ENCODE data around the gene ZNF329. TPM values are rescaled to one million over a fixed set of nuclear protein-coding genes. Genes with fewer than 3 reads are reported as not detected.

ZNF329 gene
- 1 to 10 TPM; 4.9 to 5.0 TPM for total RNA-seq

- Mint-ChIP-seq H3K36me3 (ENCODE audit: low read depth) (peaks cover 35% of the 10 kb centered on the region), H3K9me3 (ENCODE audit: low read depth) (peaks cover 12% of the 10 kb centered on the region), H3K27me3 (no peaks in the 10 kb centered on the region), H3K4me1 (peaks cover 19% of the 10 kb centered on the region), H3K4me3 (peak within 1 kb of the TSS; percentile 81), H3K27ac (peak within 1 kb of the TSS; percentile 87)
- peak; percentile 95 for DNase-seq
- intact Hi-C loops (cut with DNase I, micrococcal nuclease): loop anchor here (1.0 to 10.0 kb wide), 11 partner anchors 52 to 1048 kb away; partner anchors contain the start of genes ZNF211 (in 1 of the 2), ZNF256 (in 1 of the 2), ZNF264 (in 1 of the 2) and ZNF416 (in 1 of the 2)
- peak; percentile 74 for ATAC-seq
- CTCF ChIA-PET: interaction anchor here (0.6 kb wide), 2 partner anchors 149 to 700 kb away, joined by 3 read pairs; no protein-coding TSS in a partner anchor
- POLR2A ChIA-PET: interaction anchor here (0.7 kb wide), 1 partner anchor 423 kb away, joined by 3 read pairs; no protein-coding TSS in a partner anchor
Measured at GRCh38 chr19:58150328-58150921, at the start of gene ZNF329. TSS of gene ZNF329 (minus strand) at chr19:58150789. CDS start at chr19:58129503, 21,286 bp downstream.

- Mint-ChIP-seq H3K9me3 (ENCODE audit: low read depth) (peaks cover 62% of the 10 kb centered on the region), H3K27ac (no peak overlapping the region), H3K4me1 (no peaks in the 10 kb centered on the region), H3K4me3 (no peak overlapping the region), H3K36me3 (ENCODE audit: low read depth) (peaks cover 91% of the 10 kb centered on the region), H3K27me3 (no peaks in the 10 kb centered on the region)
- ATAC-seq: no peak
- POLR2A ChIA-PET: no interaction called here
- intact Hi-C loops (cut with DNase I, micrococcal nuclease): loop anchor here in 1 of 2 experiments (5.0 kb wide), 2 partner anchors 50 to 65 kb away; no protein-coding TSS in a partner anchor
- CTCF ChIA-PET: no interaction called here
- no peak for DNase-seq
Measured at GRCh38 chr19:58196901-58197616, 46.5 kb upstream of the ZNF329 start.

- H3K27ac Mint-ChIP-seq: peak overlapping the region; percentile 99
- DNase-seq (no peak), ATAC-seq (no peak)
- intact Hi-C loops (cut with DNase I, micrococcal nuclease): loop anchor here (1.0 to 10.0 kb wide), 23 partner anchors 29 to 1646 kb away; partner anchors contain the start of genes ERVK3-1 (in 1 of the 2), RPS5 (in 1 of the 2), TRIM28 (in 1 of the 2) and UBE2M (in 1 of the 2)
- H3K4me1 Mint-ChIP-seq: peaks cover 16% of the 10 kb centered on the region
- CTCF ChIA-PET: interaction anchor here (0.7 to 1.6 kb wide), 3 partner anchors 12 to 256 kb away, joined by 3 to 5 read pairs (median 4); partner anchors contain the start of gene ZNF132
- H3K9me3 Mint-ChIP-seq (ENCODE audit: low read depth): peaks cover 38% of the 10 kb centered on the region
- H3K36me3 Mint-ChIP-seq (ENCODE audit: low read depth): peaks cover 76% of the 10 kb centered on the region
- peak overlapping the region; percentile 88 for H3K4me3 Mint-ChIP-seq
- POLR2A ChIA-PET: interaction anchor here (0.6 to 1.2 kb wide), 2 partner anchors 311 to 375 kb away, joined by 3 read pairs; no protein-coding TSS in a partner anchor
- H3K27me3 Mint-ChIP-seq: no peaks in the 10 kb centered on the region
Measured at GRCh38 chr19:58183817-58184215, 33.2 kb upstream of the ZNF329 start.

- POLR2A ChIA-PET: interaction anchor here (0.6 to 1.2 kb wide), 4 partner anchors 296 to 376 kb away, joined by 3 to 4 read pairs (median 3); no protein-coding TSS in a partner anchor
- Mint-ChIP-seq H3K9me3 (ENCODE audit: low read depth) (peaks cover 38% of the 10 kb centered on the region), H3K27me3 (no peaks in the 10 kb centered on the region), H3K4me1 (peaks cover 16% of the 10 kb centered on the region), H3K27ac (peak within 1 kb of the TSS; percentile 99), H3K36me3 (ENCODE audit: low read depth) (peaks cover 76% of the 10 kb centered on the region), H3K4me3 (peak within 1 kb of the TSS; percentile 88)
- DNase-seq (peak; percentile 98), ATAC-seq (peak; percentile 91)
- intact Hi-C loops (cut with DNase I, micrococcal nuclease): loop anchor here (1.0 to 10.0 kb wide), 29 partner anchors 28 to 1645 kb away; partner anchors contain the start of genes ERVK3-1 (in 2 of the 2), ZNF544 (in 2 of the 2), ZNF584 (in 2 of the 2) and RPS5 (in 1 of the 2)
- CTCF ChIA-PET: interaction anchor here (0.7 to 1.6 kb wide), 4 partner anchors 12 to 257 kb away, joined by 3 to 5 read pairs (median 4); partner anchors contain the start of genes ZNF132 and ZNF544
Measured at GRCh38 chr19:58182989-58183816, 32.6 kb upstream of the ZNF329 start, which contains the start of gene ZNF274. TSS of gene ZNF274 (plus strand) at chr19:58183061. CDS start at chr19:58183966, 905 bp downstream.

- Mint-ChIP-seq H3K27me3 (no peaks in the 10 kb centered on the region), H3K36me3 (ENCODE audit: low read depth) (peaks cover 76% of the 10 kb centered on the region), H3K4me3 (peak overlapping the region; percentile 88), H3K9me3 (ENCODE audit: low read depth) (peaks cover 42% of the 10 kb centered on the region), H3K4me1 (peaks cover 16% of the 10 kb centered on the region), H3K27ac (peak overlapping the region; percentile 99)
- ChIA-PET POLR2A (interaction anchor here (0.6 kb wide), 1 partner anchor 296 kb away, joined by 4 read pairs; no protein-coding TSS in a partner anchor), CTCF (interaction anchor here (0.6 to 1.5 kb wide), 3 partner anchors 46 to 152 kb away, joined by 3 to 4 read pairs (median 3); partner anchors contain the start of gene ZNF544)
- DNase-seq (peak; percentile 95), ATAC-seq (peak; percentile 81)
- intact Hi-C loops (cut with DNase I, micrococcal nuclease): loop anchor here (1.0 to 10.0 kb wide), 14 partner anchors 28 to 900 kb away; partner anchors contain the start of genes ZNF544 (in 2 of the 2), ZNF584 (in 2 of the 2), ERVK3-1 (in 1 of the 2) and ZBTB45 (in 1 of the 2)
Measured at GRCh38 chr19:58182577-58182988, 32.0 kb upstream of the ZNF329 start.

GRCh38 chr19:58181902-58182576, 31.4 kb upstream of the ZNF329 start:
- POLR2A ChIA-PET: interaction anchor here (0.6 kb wide), 1 partner anchor 33 kb away, joined by 4 read pairs; no protein-coding TSS in a partner anchor
- Mint-ChIP-seq H3K4me1 (peaks cover 16% of the 10 kb centered on the region), H3K4me3 (peak overlapping the region; percentile 88), H3K9me3 (ENCODE audit: low read depth) (peaks cover 46% of the 10 kb centered on the region), H3K27ac (peak overlapping the region; percentile 99), H3K36me3 (ENCODE audit: low read depth) (peaks cover 76% of the 10 kb centered on the region), H3K27me3 (no peaks in the 10 kb centered on the region)
- ATAC-seq (no peak), DNase-seq (peak; percentile 81)
- CTCF ChIA-PET: interaction anchor here (0.6 to 1.5 kb wide), 3 partner anchors 47 to 151 kb away, joined by 3 to 4 read pairs (median 3); partner anchors contain the start of gene ZNF544
- intact Hi-C loops (cut with DNase I, micrococcal nuclease): loop anchor here (1.0 to 10.0 kb wide), 14 partner anchors 27 to 899 kb away; partner anchors contain the start of genes ZNF544 (in 2 of the 2), ZNF584 (in 2 of the 2), ERVK3-1 (in 1 of the 2) and ZBTB45 (in 1 of the 2)

GRCh38 chr19:58170860-58171259, 20.3 kb upstream of the ZNF329 start:
- DNase-seq (no peak), ATAC-seq (no peak)
- no peaks in the 10 kb centered on the region for H3K4me1 Mint-ChIP-seq
- ChIA-PET POLR2A (no interaction called here), CTCF (interaction anchor here (0.7 to 0.9 kb wide), 2 partner anchors 24 to 246 kb away, joined by 3 to 6 read pairs; no protein-coding TSS in a partner anchor)
- peaks cover 25% of the 10 kb centered on the region for H3K36me3 Mint-ChIP-seq (ENCODE audit: low read depth)
- H3K4me3 Mint-ChIP-seq: no peak overlapping the region
- no peak overlapping the region for H3K27ac Mint-ChIP-seq
- peaks cover 39% of the 10 kb centered on the region for H3K9me3 Mint-ChIP-seq (ENCODE audit: low read depth)
- intact Hi-C loops (cut with DNase I, micrococcal nuclease): no loop called here
- no peaks in the 10 kb centered on the region for H3K27me3 Mint-ChIP-seq

- no peaks in the 10 kb centered on the region for H3K27me3 Mint-ChIP-seq
- ChIA-PET CTCF (no interaction called here), POLR2A (no interaction called here)
- no peaks in the 10 kb centered on the region for H3K4me1 Mint-ChIP-seq
- peaks cover 34% of the 10 kb centered on the region for H3K36me3 Mint-ChIP-seq (ENCODE audit: low read depth)
- DNase-seq (no peak), ATAC-seq (no peak)
- H3K9me3 Mint-ChIP-seq (ENCODE audit: low read depth): peaks cover 38% of the 10 kb centered on the region
- no peak overlapping the region for H3K27ac Mint-ChIP-seq
- no peak overlapping the region for H3K4me3 Mint-ChIP-seq
- intact Hi-C loops (cut with DNase I, micrococcal nuclease): no loop called here
Measured at GRCh38 chr19:58166708-58167280, 16.2 kb upstream of the ZNF329 start.

- DNase-seq (no peak), ATAC-seq (no peak)
- H3K4me1 Mint-ChIP-seq: no peaks in the 10 kb centered on the region
- H3K27ac Mint-ChIP-seq: no peak overlapping the region
- intact Hi-C loops (cut with DNase I, micrococcal nuclease): no loop called here
- H3K4me3 Mint-ChIP-seq: no peak overlapping the region
- ChIA-PET CTCF (no interaction called here), POLR2A (no interaction called here)
- H3K9me3 Mint-ChIP-seq (ENCODE audit: low read depth): peaks cover 39% of the 10 kb centered on the region
- H3K36me3 Mint-ChIP-seq (ENCODE audit: low read depth): peaks cover 34% of the 10 kb centered on the region
- H3K27me3 Mint-ChIP-seq: no peaks in the 10 kb centered on the region
Measured at GRCh38 chr19:58166268-58166667, 15.7 kb upstream of the ZNF329 start.
